HL-60 (cell line): Measurements from ENCODE around the gene MARCKS.

Source experiments
- DNase-seq, 2 experiments: peaks; one replicate each; pipeline ENCODE4 v3.0.0-alpha.2; 2010 to 2020; ENCODE audit warnings: low read depth in 1 of 2, low spot score in 1 of 2
- H3K27ac ChIP-seq: fragments of 250-450 bp; sonication (Bioruptor Pico); replicated peaks from 2 replicates; pipeline ENCODE4 v1.5.1; 2020; ENCODE audit warnings: mild to moderate bottlenecking, moderate library complexity
- H3K27me3 ChIP-seq: fragments of 250-450 bp; sonication (Bioruptor Pico); 2 replicates; pipeline ENCODE4 v1.5.1; 2021; ENCODE audit warnings: mild to moderate bottlenecking, moderate library complexity; ENCODE audit not compliant: insufficient read depth, poor library complexity, severe bottlenecking
- H3K4me3 ChIP-seq: replicated peaks from 2 replicates; pipeline ENCODE4 v1.5.1; 2011; ENCODE audit warnings: mild to moderate bottlenecking, control low read depth, low read length; ENCODE audit not compliant: insufficient read depth
- CTCF ChIP-seq: IDR thresholded peaks from one replicate; pipeline ENCODE4 v1.5.1; 2011; ENCODE audit warnings: low read length, control low read depth, inconsistent platforms; ENCODE audit not compliant: insufficient read depth
- GABPA ChIP-seq: IDR thresholded peaks from 2 replicates; pipeline ENCODE4 v1.6.1; 2012; ENCODE audit warnings: low read depth
- POLR2AphosphoS5 ChIP-seq: IDR thresholded peaks from 2 replicates; pipeline ENCODE4 v1.6.1; 2012; ENCODE audit warnings: low read depth
- REST ChIP-seq: IDR thresholded peaks from 2 replicates; pipeline ENCODE4 v1.6.1; 2012; ENCODE audit warnings: low read depth; ENCODE audit not compliant: insufficient replicate concordance
- SPI1 ChIP-seq: IDR thresholded peaks from 2 replicates; pipeline ENCODE4 v1.6.1; 2012; ENCODE audit warnings: low read depth, mild to moderate bottlenecking, borderline replicate concordance

The MARCKS gene

GRCh38 chr6:113875470-113875869, 18.3 kb downstream of the MARCKS start:
- TF ChIP-seq CTCF (no peak), POLR2AphosphoS5 (no peak), GABPA (no peak), SPI1 (no peak), REST (no peak)
- H3K27ac ChIP-seq: no peak overlapping the region
- no peak overlapping the region for H3K4me3 ChIP-seq
- DNase-seq: no peak
- no peaks in the 10 kb centered on the region for H3K27me3 ChIP-seq

GRCh38 chr6:113876695-113877094, 19.6 kb downstream of the MARCKS start:
- Histone ChIP-seq H3K4me3 (no peak overlapping the region), H3K27me3 (no peaks in the 10 kb centered on the region), H3K27ac (no peak overlapping the region)
- TF ChIP-seq REST: no peak
- TF ChIP-seq SPI1: no peak
- TF ChIP-seq POLR2AphosphoS5: no peak
- TF ChIP-seq GABPA: no peak
- no peak for TF ChIP-seq CTCF
- no peak for DNase-seq

- H3K27ac ChIP-seq: peak overlapping the region; percentile 19; the same call in 1 of the 2 replicates
- H3K4me3 ChIP-seq: no peak overlapping the region
- peak in 1 of 2 experiments; percentile 67 for DNase-seq
- no peaks in the 10 kb centered on the region for H3K27me3 ChIP-seq
- TF ChIP-seq CTCF: peak; percentile 52
- TF ChIP-seq POLR2AphosphoS5: no peak
- TF ChIP-seq REST: no peak
- TF ChIP-seq SPI1: peak; percentile 39; the same call in 1 of the 2 replicates
These were observed 22.3 kb downstream of the MARCKS start for GRCh38 chr6:113879186-113880096.
